AG09309 (cell line): Measurements from ENCODE around the gene SPOCK3.

Experiments
- DNase-seq: peaks from one replicate; pipeline ENCODE4 v3.0.0-alpha.2; 2010; ENCODE audit warnings: low read depth
- H3K4me3 ChIP-seq: 2 replicates; pipeline ENCODE4 v1.5.1; 2011; ENCODE audit warnings: mild to moderate bottlenecking, low read depth, low read length, moderate library complexity; ENCODE audit not compliant: control insufficient read depth
- CTCF ChIP-seq: IDR thresholded peaks from 2 replicates; pipeline ENCODE4 v1.5.1; 2011; ENCODE audit warnings: mild to moderate bottlenecking, low read depth, low read length, inconsistent platforms; ENCODE audit not compliant: insufficient read depth, control insufficient read depth; ENCODE audit errors: missing control alignments

Gene SPOCK3

GRCh38 chr4:167111092-167111491 lies 123.2 kb downstream of the SPOCK3 start:
- no peak for TF ChIP-seq CTCF
- DNase-seq = no peak
- no peak overlapping the region for H3K4me3 ChIP-seq

- no peak overlapping the region for H3K4me3 ChIP-seq
- no peak for DNase-seq
- TF ChIP-seq CTCF = no peak
Measured at GRCh38 chr4:167109859-167110258, 124.4 kb downstream of the SPOCK3 start.

- no peak for TF ChIP-seq CTCF
- no peak overlapping the region for H3K4me3 ChIP-seq
- DNase-seq = no peak
Measured at GRCh38 chr4:167105857-167106256, 128.4 kb downstream of the SPOCK3 start.

GRCh38 chr4:167102475-167102874 lies 131.8 kb downstream of the SPOCK3 start:
- H3K4me3 ChIP-seq = no peak overlapping the region
- DNase-seq = no peak
- no peak for TF ChIP-seq CTCF

GRCh38 chr4:167101035-167101434 lies 133.3 kb downstream of the SPOCK3 start:
- no peak for DNase-seq
- no peak for TF ChIP-seq CTCF
- H3K4me3 ChIP-seq = no peak overlapping the region

- no peak for DNase-seq
Measured at GRCh38 chr4:167100120-167100519, 134.2 kb downstream of the SPOCK3 start.

More at GRCh38 chr4:167100120-167100519, 134.2 kb downstream of the SPOCK3 start:
- TF ChIP-seq CTCF = no peak
- no peak overlapping the region for H3K4me3 ChIP-seq
